Measurements from ENCODE around the gene GNAT1.

GNAT1 gene

GRCh38 chr3:50231581-50231980 is 40.2 kb downstream of the GNAT1 start:
- peaks cover 19% of the 10 kb centered on the region in 2 donors for H3K4me1 Mint-ChIP-seq (ENCODE audit: low read depth in 2 of 2)
- no peaks in the 10 kb centered on the region for H3K27me3 Mint-ChIP-seq
- ATAC-seq (replicated peaks) (no peak), DNase-seq (no peak)
- H3K4me3 Mint-ChIP-seq, result no peak overlapping the region
- H3K27ac Mint-ChIP-seq, result no peak overlapping the region
- H3K9me3 Mint-ChIP-seq, result no peaks in the 10 kb centered on the region
- peaks cover 17% of the 10 kb centered on the region for H3K36me3 Mint-ChIP-seq (ENCODE audit: insufficient read depth)

GRCh38 chr3:50232303-50232702 is 40.9 kb downstream of the GNAT1 start:
- Mint-ChIP-seq H3K27me3 (no peaks in the 10 kb centered on the region), H3K9me3 (no peaks in the 10 kb centered on the region), H3K4me1 (ENCODE audit: low read depth in 2 of 2) (peaks cover 19 to 20% of the 10 kb centered on the region in 2 donors), H3K36me3 (ENCODE audit: insufficient read depth) (peaks cover 16% of the 10 kb centered on the region), H3K4me3 (no peak overlapping the region), H3K27ac (no peak overlapping the region)
- no peak for DNase-seq
- no peak for ATAC-seq (replicated peaks)

- Mint-ChIP-seq H3K4me3 (peak overlapping the region in 1 of 2 donors; percentile 17), H3K9me3 (no peaks in the 10 kb centered on the region), H3K36me3 (ENCODE audit: insufficient read depth) (peaks cover 25% of the 10 kb centered on the region), H3K27me3 (no peaks in the 10 kb centered on the region), H3K4me1 (ENCODE audit: low read depth in 2 of 2) (peaks cover 17 to 19% of the 10 kb centered on the region in 2 donors), H3K27ac (peak overlapping the region in 1 of 2 donors; percentile 59)
- DNase-seq (no peak), ATAC-seq (replicated peaks) (no peak)
Measured at GRCh38 chr3:50233176-50233575, 41.8 kb downstream of the GNAT1 start.

- Mint-ChIP-seq H3K4me1 (ENCODE audit: low read depth in 2 of 2) (peaks cover 35 to 36% of the 10 kb centered on the region in 2 donors), H3K36me3 (ENCODE audit: insufficient read depth) (peaks cover 27% of the 10 kb centered on the region), H3K27ac (peak within 1 kb of the TSS; percentile 94 to 95), H3K4me3 (peak within 1 kb of the TSS; percentile 99 to 100), H3K27me3 (no peaks in the 10 kb centered on the region), H3K9me3 (no peaks in the 10 kb centered on the region)
- peak; percentile 87 for ATAC-seq (replicated peaks)
- DNase-seq, result peak; percentile 97 to 99 (median 98)
Measured at GRCh38 chr3:50235716-50236483, 44.5 kb downstream of the GNAT1 start, which contains the start of gene GNAI2. Gene GNAI2 (plus strand): TSS chr3:50236204. CDS start chr3:50236336, 132 bp downstream.

- Mint-ChIP-seq H3K27ac (peak overlapping the region; percentile 94 to 95), H3K36me3 (ENCODE audit: insufficient read depth) (peaks cover 28% of the 10 kb centered on the region), H3K4me3 (peak overlapping the region; percentile 99 to 100), H3K9me3 (no peaks in the 10 kb centered on the region), H3K27me3 (no peaks in the 10 kb centered on the region), H3K4me1 (ENCODE audit: low read depth in 2 of 2) (peaks cover 40 to 42% of the 10 kb centered on the region in 2 donors)
- ATAC-seq (replicated peaks), result no peak
- DNase-seq, result no peak
Measured at GRCh38 chr3:50236484-50237132, 45.2 kb downstream of the GNAT1 start.

- peaks cover 31% of the 10 kb centered on the region for H3K36me3 Mint-ChIP-seq (ENCODE audit: insufficient read depth)
- ATAC-seq (replicated peaks) (no peak), DNase-seq (peak in 2 of 3 experiments; percentile 24 to 30)
- peak overlapping the region; percentile 94 to 95 for H3K27ac Mint-ChIP-seq
- no peaks in the 10 kb centered on the region for H3K27me3 Mint-ChIP-seq
- no peaks in the 10 kb centered on the region for H3K9me3 Mint-ChIP-seq
- H3K4me3 Mint-ChIP-seq, result peak overlapping the region; percentile 99 to 100
- H3K4me1 Mint-ChIP-seq (ENCODE audit: low read depth in 2 of 2), result peaks cover 46 to 48% of the 10 kb centered on the region in 2 donors
Measured at GRCh38 chr3:50237133-50237651, 45.8 kb downstream of the GNAT1 start.

GRCh38 chr3:50237754-50238548 is 46.5 kb downstream of the GNAT1 start:
- ATAC-seq (replicated peaks) (peak; percentile 53), DNase-seq (peak; percentile 79 to 81 (median 80))
- peaks cover 51 to 55% of the 10 kb centered on the region in 2 donors for H3K4me1 Mint-ChIP-seq (ENCODE audit: low read depth in 2 of 2)
- H3K27ac Mint-ChIP-seq, result peak overlapping the region; percentile 94 to 95
- no peaks in the 10 kb centered on the region for H3K27me3 Mint-ChIP-seq
- H3K36me3 Mint-ChIP-seq (ENCODE audit: insufficient read depth), result peaks cover 35% of the 10 kb centered on the region
- peak overlapping the region; percentile 99 to 100 for H3K4me3 Mint-ChIP-seq
- no peaks in the 10 kb centered on the region for H3K9me3 Mint-ChIP-seq

GRCh38 chr3:50238549-50239026 is 47.2 kb downstream of the GNAT1 start:
- Mint-ChIP-seq H3K4me3 (peak overlapping the region; percentile 99 to 100), H3K36me3 (ENCODE audit: insufficient read depth) (peaks cover 37% of the 10 kb centered on the region), H3K27ac (peak overlapping the region; percentile 94 to 95), H3K27me3 (no peaks in the 10 kb centered on the region), H3K9me3 (no peaks in the 10 kb centered on the region), H3K4me1 (ENCODE audit: low read depth in 2 of 2) (peaks cover 56 to 59% of the 10 kb centered on the region in 2 donors)
- ATAC-seq (replicated peaks) (no peak), DNase-seq (no peak)

- H3K4me3 Mint-ChIP-seq, result peak overlapping the region; percentile 99 to 100
- peaks cover 63 to 67% of the 10 kb centered on the region in 2 donors for H3K4me1 Mint-ChIP-seq (ENCODE audit: low read depth in 2 of 2)
- H3K36me3 Mint-ChIP-seq (ENCODE audit: insufficient read depth), result peaks cover 46% of the 10 kb centered on the region
Measured at GRCh38 chr3:50239649-50240048, 48.2 kb downstream of the GNAT1 start.

GRCh38 chr3:50241163-50241562 is 49.8 kb downstream of the GNAT1 start:
- Mint-ChIP-seq H3K27me3 (no peaks in the 10 kb centered on the region), H3K4me3 (peak overlapping the region; percentile 86 to 100), H3K36me3 (ENCODE audit: insufficient read depth) (peaks cover 54% of the 10 kb centered on the region), H3K27ac (peak overlapping the region; percentile 94 to 95), H3K9me3 (no peaks in the 10 kb centered on the region), H3K4me1 (ENCODE audit: low read depth in 2 of 2) (peaks cover 73 to 75% of the 10 kb centered on the region in 2 donors)
- DNase-seq (no peak), ATAC-seq (replicated peaks) (no peak)

More at GRCh38 chr3:50239649-50240048, 48.2 kb downstream of the GNAT1 start:
- no peak for ATAC-seq (replicated peaks)
- no peaks in the 10 kb centered on the region for H3K9me3 Mint-ChIP-seq
- DNase-seq, result no peak
- peak overlapping the region; percentile 94 to 95 for H3K27ac Mint-ChIP-seq
- H3K27me3 Mint-ChIP-seq, result no peaks in the 10 kb centered on the region

GRCh38 chr3:50241713-50242380 is 50.4 kb downstream of the GNAT1 start:
- peaks cover 55% of the 10 kb centered on the region for H3K36me3 Mint-ChIP-seq (ENCODE audit: insufficient read depth)
- peak overlapping the region; percentile 86 to 100 for H3K4me3 Mint-ChIP-seq
- H3K27ac Mint-ChIP-seq, result peak overlapping the region; percentile 94 to 95
- no peak for DNase-seq
- H3K4me1 Mint-ChIP-seq (ENCODE audit: low read depth in 2 of 2), result peaks cover 78 to 81% of the 10 kb centered on the region in 2 donors
- no peak for ATAC-seq (replicated peaks)
- no peaks in the 10 kb centered on the region for H3K9me3 Mint-ChIP-seq
- no peaks in the 10 kb centered on the region for H3K27me3 Mint-ChIP-seq

GRCh38 chr3:50242381-50242770 is 51.0 kb downstream of the GNAT1 start:
- H3K4me3 Mint-ChIP-seq, result peak overlapping the region; percentile 86 to 100
- peaks cover 55% of the 10 kb centered on the region for H3K36me3 Mint-ChIP-seq (ENCODE audit: insufficient read depth)
- peak overlapping the region; percentile 94 to 95 for H3K27ac Mint-ChIP-seq
- peaks cover 77 to 81% of the 10 kb centered on the region in 2 donors for H3K4me1 Mint-ChIP-seq (ENCODE audit: low read depth in 2 of 2)
- no peaks in the 10 kb centered on the region for H3K9me3 Mint-ChIP-seq
- DNase-seq (no peak), ATAC-seq (replicated peaks) (no peak)
- no peaks in the 10 kb centered on the region for H3K27me3 Mint-ChIP-seq

All from effector memory CD8-positive, alpha-beta T cell (primary cell).